SH-SY5Y (cell line): Measurements from ENCODE around the gene SLC15A4.

ENCODE experiments used
- GATA2 ChIP-seq: IDR thresholded peaks from 2 replicates; pipeline ENCODE4 v1.6.1; 2011; ENCODE audit warnings: mild to moderate bottlenecking, low read depth, low read length
- GATA3 ChIP-seq: IDR thresholded peaks from 2 replicates; pipeline ENCODE4 v1.6.1; 2011; ENCODE audit warnings: low read depth, mild to moderate bottlenecking, low read length, moderate library complexity

DNA sequence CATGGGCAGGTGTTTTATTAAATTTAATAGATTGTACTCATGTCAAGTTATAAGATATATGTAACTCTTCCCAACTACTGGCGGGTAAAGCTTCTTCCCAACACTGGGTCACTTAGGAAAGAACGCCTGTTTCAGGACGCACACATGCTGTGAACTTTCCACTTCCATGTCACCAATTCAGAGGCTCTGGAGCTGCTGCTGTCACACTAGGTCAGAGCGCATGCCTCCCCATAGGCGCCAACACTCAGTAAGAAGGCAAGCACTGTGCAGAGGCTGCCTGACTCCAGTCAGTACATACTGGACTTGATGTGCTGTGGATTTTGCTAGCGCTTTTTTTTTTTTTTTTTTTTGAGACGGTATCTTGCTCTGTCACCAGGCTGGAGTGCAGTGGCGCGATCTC lies 17.2 kb downstream of the SLC15A4 start:
- no peak for TF ChIP-seq GATA2
- TF ChIP-seq GATA3: no peak
